ENCODE data around the gene ARMH1.

ARMH1 gene

GRCh38 chr1:44682883-44683265 lies 8.4 kb downstream of the ARMH1 start:
- CTCF ChIA-PET = no interaction called here
- TF ChIP-seq SUZ12 (IDR thresholded peaks at IDR 0.05) = no peak
- TF ChIP-seq TARDBP (IDR thresholded peaks at IDR 0.05) = no peak
- no peak for TF ChIP-seq FOXM1 (IDR thresholded peaks at IDR 0.05; ENCODE audit: borderline replicate concordance)
- POLR2A ChIA-PET = interaction anchor here (1.4 kb wide), 1 partner anchor 8 kb away, joined by 7 read pairs; the partner anchor contains the start of genes ARMH1 and TMEM53
- no peak for DNase-seq (ENCODE audit: extremely low spot score)

- DNase-seq (ENCODE audit: extremely low spot score) = no peak
- ChIA-PET CTCF (no interaction called here), POLR2A (interaction anchor here (0.7 kb wide), 1 partner anchor 37 kb away, joined by 4 read pairs; no protein-coding TSS in a partner anchor)
- TF ChIP-seq TARDBP (IDR thresholded peaks at IDR 0.05) = no peak
- no peak for TF ChIP-seq PKNOX1 (IDR thresholded peaks at IDR 0.05)
- TF ChIP-seq CTBP1 (IDR thresholded peaks at IDR 0.05; ENCODE audit: borderline replicate concordance) = no peak
- no peak for TF ChIP-seq NFRKB (IDR thresholded peaks at IDR 0.05)
- TF ChIP-seq FOXA1 (IDR thresholded peaks at IDR 0.05) = no peak
- TF ChIP-seq BHLHE40 (IDR thresholded peaks at IDR 0.05; ENCODE audit: borderline replicate concordance) = no peak
- no peak for TF ChIP-seq SP1 (IDR thresholded peaks at IDR 0.05)
- no peak for TF ChIP-seq FOXM1 (IDR thresholded peaks at IDR 0.05; ENCODE audit: borderline replicate concordance)
- TF ChIP-seq SUZ12 (IDR thresholded peaks at IDR 0.05) = no peak
- no peak for TF ChIP-seq L3MBTL2 (conservative IDR thresholded peaks at IDR 0.05)
- no peak for TF ChIP-seq LEF1 (IDR thresholded peaks at IDR 0.05; ENCODE audit: borderline replicate concordance)
- TF ChIP-seq HDGF (IDR thresholded peaks at IDR 0.05; ENCODE audit: borderline replicate concordance) = no peak
- TF ChIP-seq ELF4 (IDR thresholded peaks at IDR 0.05) = no peak
- no peak for TF ChIP-seq FOXK2 (IDR thresholded peaks at IDR 0.05)
- no peak for TF ChIP-seq ZNF384 (IDR thresholded peaks at IDR 0.05)
- no peak for TF ChIP-seq ARNT (IDR thresholded peaks at IDR 0.05)
Measured at GRCh38 chr1:44684525-44684924, 10.0 kb downstream of the ARMH1 start.

- DNase-seq (ENCODE audit: extremely low spot score) = no peak
- CTCF ChIA-PET = no interaction called here
- POLR2A ChIA-PET = no interaction called here
- TF ChIP-seq SP1 (IDR thresholded peaks at IDR 0.05) (no peak), HDGF (IDR thresholded peaks at IDR 0.05; ENCODE audit: borderline replicate concordance) (no peak), FOXA1 (IDR thresholded peaks at IDR 0.05) (no peak), CTBP1 (IDR thresholded peaks at IDR 0.05; ENCODE audit: borderline replicate concordance) (no peak), FOXM1 (IDR thresholded peaks at IDR 0.05; ENCODE audit: borderline replicate concordance) (no peak), LEF1 (IDR thresholded peaks at IDR 0.05; ENCODE audit: borderline replicate concordance) (no peak), ELF4 (IDR thresholded peaks at IDR 0.05) (no peak), ARNT (IDR thresholded peaks at IDR 0.05) (no peak), SUZ12 (IDR thresholded peaks at IDR 0.05) (no peak), TARDBP (IDR thresholded peaks at IDR 0.05) (no peak), PKNOX1 (IDR thresholded peaks at IDR 0.05) (no peak), NFRKB (IDR thresholded peaks at IDR 0.05) (no peak), ZNF384 (IDR thresholded peaks at IDR 0.05) (no peak), FOXK2 (IDR thresholded peaks at IDR 0.05) (no peak), BHLHE40 (IDR thresholded peaks at IDR 0.05; ENCODE audit: borderline replicate concordance) (no peak), L3MBTL2 (conservative IDR thresholded peaks at IDR 0.05) (no peak)
Measured at GRCh38 chr1:44685218-44685617, 10.7 kb downstream of the ARMH1 start.

GRCh38 chr1:44685881-44686280 lies 11.4 kb downstream of the ARMH1 start:
- ChIA-PET POLR2A (no interaction called here), CTCF (no interaction called here)
- no peak for DNase-seq (ENCODE audit: extremely low spot score)
- TF ChIP-seq TARDBP (IDR thresholded peaks at IDR 0.05) (no peak), LEF1 (IDR thresholded peaks at IDR 0.05; ENCODE audit: borderline replicate concordance) (no peak), ARNT (IDR thresholded peaks at IDR 0.05) (no peak), FOXM1 (IDR thresholded peaks at IDR 0.05; ENCODE audit: borderline replicate concordance) (no peak), SP1 (IDR thresholded peaks at IDR 0.05) (no peak), SUZ12 (IDR thresholded peaks at IDR 0.05) (no peak), FOXA1 (IDR thresholded peaks at IDR 0.05) (no peak), L3MBTL2 (conservative IDR thresholded peaks at IDR 0.05) (no peak), BHLHE40 (IDR thresholded peaks at IDR 0.05; ENCODE audit: borderline replicate concordance) (no peak), CTBP1 (IDR thresholded peaks at IDR 0.05; ENCODE audit: borderline replicate concordance) (no peak), ZNF384 (IDR thresholded peaks at IDR 0.05) (no peak), ELF4 (IDR thresholded peaks at IDR 0.05) (no peak)

GRCh38 chr1:44688760-44689446 lies 14.4 kb downstream of the ARMH1 start:
- ChIA-PET CTCF (no interaction called here), POLR2A (interaction anchor here (0.8 to 1.6 kb wide), 4 partner anchors 15 to 603 kb away, joined by 3 to 8 read pairs (median 3); partner anchors contain the start of genes ARMH1 and TMEM53)
- DNase-seq (ENCODE audit: extremely low spot score) = no peak
- TF ChIP-seq BHLHE40 (IDR thresholded peaks at IDR 0.05; ENCODE audit: borderline replicate concordance) = no peak
- no peak for TF ChIP-seq FOXK2 (IDR thresholded peaks at IDR 0.05)
- no peak for TF ChIP-seq ELF4 (IDR thresholded peaks at IDR 0.05)
- no peak for TF ChIP-seq HDGF (IDR thresholded peaks at IDR 0.05; ENCODE audit: borderline replicate concordance)
- TF ChIP-seq CTBP1 (IDR thresholded peaks at IDR 0.05; ENCODE audit: borderline replicate concordance) = no peak
- TF ChIP-seq ARNT (IDR thresholded peaks at IDR 0.05) = no peak
- no peak for TF ChIP-seq SUZ12 (IDR thresholded peaks at IDR 0.05)
- TF ChIP-seq ZNF384 (IDR thresholded peaks at IDR 0.05) = no peak
- no peak for TF ChIP-seq FOXM1 (IDR thresholded peaks at IDR 0.05; ENCODE audit: borderline replicate concordance)
- no peak for TF ChIP-seq TARDBP (IDR thresholded peaks at IDR 0.05)
- no peak for TF ChIP-seq PKNOX1 (IDR thresholded peaks at IDR 0.05)
- TF ChIP-seq LEF1 (IDR thresholded peaks at IDR 0.05; ENCODE audit: borderline replicate concordance) = no peak
- TF ChIP-seq L3MBTL2 (conservative IDR thresholded peaks at IDR 0.05) = no peak

GRCh38 chr1:44689447-44689765 lies 14.9 kb downstream of the ARMH1 start:
- CTCF ChIA-PET = no interaction called here
- TF ChIP-seq ZNF384 (IDR thresholded peaks at IDR 0.05) = no peak
- DNase-seq (ENCODE audit: extremely low spot score) = no peak
- POLR2A ChIA-PET = interaction anchor here (0.8 to 1.1 kb wide), 3 partner anchors 15 to 603 kb away, joined by 3 to 8 read pairs (median 3); partner anchors contain the start of genes ARMH1 and TMEM53

Measured in HEK293T (cell line).